VCaP (cell line): ENCODE measurements around the gene HELZ.
"Not testable (repeated sequence)": the region's sequence is repeated elsewhere in the genome, so short reads cannot be mapped to it uniquely, and the experiment has no call there.

Experiments
- H3K27ac ChIP-seq: fragments of 450-650 bp; 2 replicates; pipeline ENCODE4 v1.5.1; 2017
- CTCF ChIP-seq: fragments of 450-650 bp; conservative IDR thresholded peaks from 2 replicates; pipeline ENCODE4 v1.5.1; 2017; ENCODE audit warnings: mild to moderate bottlenecking, moderate library complexity

Gene HELZ

GRCh38 chr17:67260170-67260987 lies 15.4 kb upstream of the HELZ start:
- TF ChIP-seq CTCF = no peak

GRCh38 chr17:67258821-67259468 lies 13.9 kb upstream of the HELZ start:
- no peak overlapping the region for H3K27ac ChIP-seq

More at GRCh38 chr17:67260170-67260987, 15.4 kb upstream of the HELZ start:
- H3K27ac ChIP-seq = no peak overlapping the region

GRCh38 chr17:67256075-67256732 lies 11.2 kb upstream of the HELZ start:
- TF ChIP-seq CTCF = no peak
- H3K27ac ChIP-seq = no peak overlapping the region

More at GRCh38 chr17:67258821-67259468, 13.9 kb upstream of the HELZ start:
- TF ChIP-seq CTCF = no peak

- TF ChIP-seq CTCF = no peak
- H3K27ac ChIP-seq = no peak overlapping the region
Observed at GRCh38 chr17:67253384-67253783, 8.4 kb upstream of the HELZ start.

- H3K27ac ChIP-seq = not testable (repeated sequence)
Observed at GRCh38 chr17:67251586-67251985, 6.6 kb upstream of the HELZ start.

- TF ChIP-seq CTCF = no peak
- H3K27ac ChIP-seq = no peak overlapping the region
Observed at GRCh38 chr17:67248291-67248690, 3.3 kb upstream of the HELZ start.

GRCh38 chr17:67247416-67247900 lies 2.5 kb upstream of the HELZ start:
- no peak overlapping the region for H3K27ac ChIP-seq
- no peak for TF ChIP-seq CTCF
